ENCODE results near the gene TMEM232.

Gene TMEM232

GRCh38 chr5:110383231-110383630 is 343.2 kb downstream of the TMEM232 start:
- no peak for FAIRE-seq

DNA sequence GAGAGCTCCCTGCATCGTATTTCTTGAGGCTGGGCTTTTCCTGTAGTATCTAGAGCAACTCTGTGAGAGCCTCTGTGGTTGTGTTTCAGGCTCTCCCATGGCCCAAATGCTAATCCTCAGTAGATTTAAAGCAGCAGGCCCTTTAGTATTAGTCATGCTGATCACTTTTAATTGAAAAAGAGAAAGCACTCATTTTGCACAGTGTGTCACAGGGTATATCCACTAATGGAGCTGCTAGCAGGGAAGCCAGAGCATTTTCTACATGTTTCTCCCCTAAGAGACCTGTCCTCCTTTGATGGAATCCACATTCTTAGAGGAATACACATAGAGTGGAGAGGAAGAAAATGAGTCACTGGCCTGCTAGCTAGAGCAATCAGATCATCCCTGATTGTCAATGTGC is 348.5 kb downstream of the TMEM232 start:
- no peak for FAIRE-seq

- no peak for FAIRE-seq
These were observed 349.1 kb downstream of the TMEM232 start for GRCh38 chr5:110377361-110377760.

GRCh38 chr5:110376281-110376951 is 350.1 kb downstream of the TMEM232 start:
- FAIRE-seq: no peak

DNA sequence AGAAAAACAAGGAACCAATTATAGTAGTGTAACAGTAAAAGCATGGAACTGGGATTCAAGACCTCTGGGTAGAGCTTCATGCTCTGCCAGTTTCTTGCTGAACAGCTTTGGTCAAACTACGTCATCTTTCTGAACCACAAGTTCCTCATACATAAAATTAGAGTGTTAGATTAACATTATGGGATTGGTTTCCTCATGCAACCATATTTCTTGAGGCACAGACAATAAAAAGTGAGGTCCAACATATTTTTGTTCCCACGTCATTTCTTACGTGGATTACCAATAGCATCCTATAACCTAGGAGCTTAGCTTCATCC is 354.8 kb downstream of the TMEM232 start:
- no peak for FAIRE-seq

GRCh38 chr5:110371011-110371724 is 355.3 kb downstream of the TMEM232 start:
- no peak for FAIRE-seq

All from A204.1 (cell line).